ENCODE data around the gene NR1H4.

DNA sequence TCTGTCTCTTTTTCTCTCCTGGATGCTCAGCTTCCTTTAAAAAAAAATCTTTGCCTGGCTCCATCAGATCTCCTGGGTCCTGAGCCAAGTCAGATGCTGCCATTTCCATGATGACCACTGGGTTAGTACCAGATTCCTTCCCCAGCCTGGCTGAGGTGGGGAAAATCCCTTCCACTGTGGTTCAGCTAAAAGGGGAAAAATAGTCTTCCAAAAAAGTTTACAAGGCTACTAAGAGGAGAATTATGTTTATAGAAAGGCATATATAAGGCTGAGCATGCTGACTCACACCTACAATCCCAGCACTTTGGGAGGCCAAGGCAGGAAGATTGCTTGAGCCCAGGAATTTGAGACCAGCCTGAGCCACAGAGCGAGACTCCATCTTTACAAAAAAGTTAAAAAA, 71.4 kb downstream of the NR1H4 start:
- TF ChIP-seq, protein P1, sequence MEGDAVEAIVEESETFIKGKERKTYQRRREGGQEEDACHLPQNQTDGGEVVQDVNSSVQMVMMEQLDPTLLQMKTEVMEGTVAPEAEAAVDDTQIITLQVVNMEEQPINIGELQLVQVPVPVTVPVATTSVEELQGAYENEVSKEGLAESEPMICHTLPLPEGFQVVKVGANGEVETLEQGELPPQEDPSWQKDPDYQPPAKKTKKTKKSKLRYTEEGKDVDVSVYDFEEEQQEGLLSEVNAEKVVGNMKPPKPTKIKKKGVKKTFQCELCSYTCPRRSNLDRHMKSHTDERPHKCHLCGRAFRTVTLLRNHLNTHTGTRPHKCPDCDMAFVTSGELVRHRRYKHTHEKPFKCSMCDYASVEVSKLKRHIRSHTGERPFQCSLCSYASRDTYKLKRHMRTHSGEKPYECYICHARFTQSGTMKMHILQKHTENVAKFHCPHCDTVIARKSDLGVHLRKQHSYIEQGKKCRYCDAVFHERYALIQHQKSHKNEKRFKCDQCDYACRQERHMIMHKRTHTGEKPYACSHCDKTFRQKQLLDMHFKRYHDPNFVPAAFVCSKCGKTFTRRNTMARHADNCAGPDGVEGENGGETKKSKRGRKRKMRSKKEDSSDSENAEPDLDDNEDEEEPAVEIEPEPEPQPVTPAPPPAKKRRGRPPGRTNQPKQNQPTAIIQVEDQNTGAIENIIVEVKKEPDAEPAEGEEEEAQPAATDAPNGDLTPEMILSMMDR (IDR thresholded peaks at IDR 0.05) = no peak
- TF ChIP-seq POLR2AphosphoS5 (IDR thresholded peaks at IDR 0.05) = no peak
- TF ChIP-seq POLR2A (IDR thresholded peaks at IDR 0.05) = no peak

Data from breast epithelium (tissue), 3 donors.